Stimulated activated CD8-positive, alpha-beta memory T cell treated with anti-CD3 and anti-CD28 coated beads, Interleukin-2, amount 100 ng/mL, for 1 hour (primary cell): Measurements from ENCODE around the gene FSTL4.

Source experiments
- DNase-seq, 2 donors: peaks; one replicate each; pipeline ENCODE4 v3.0.0-alpha.2; 2020; ENCODE audit warnings: low read depth in 2 of 2

The FSTL4 gene

DNA sequence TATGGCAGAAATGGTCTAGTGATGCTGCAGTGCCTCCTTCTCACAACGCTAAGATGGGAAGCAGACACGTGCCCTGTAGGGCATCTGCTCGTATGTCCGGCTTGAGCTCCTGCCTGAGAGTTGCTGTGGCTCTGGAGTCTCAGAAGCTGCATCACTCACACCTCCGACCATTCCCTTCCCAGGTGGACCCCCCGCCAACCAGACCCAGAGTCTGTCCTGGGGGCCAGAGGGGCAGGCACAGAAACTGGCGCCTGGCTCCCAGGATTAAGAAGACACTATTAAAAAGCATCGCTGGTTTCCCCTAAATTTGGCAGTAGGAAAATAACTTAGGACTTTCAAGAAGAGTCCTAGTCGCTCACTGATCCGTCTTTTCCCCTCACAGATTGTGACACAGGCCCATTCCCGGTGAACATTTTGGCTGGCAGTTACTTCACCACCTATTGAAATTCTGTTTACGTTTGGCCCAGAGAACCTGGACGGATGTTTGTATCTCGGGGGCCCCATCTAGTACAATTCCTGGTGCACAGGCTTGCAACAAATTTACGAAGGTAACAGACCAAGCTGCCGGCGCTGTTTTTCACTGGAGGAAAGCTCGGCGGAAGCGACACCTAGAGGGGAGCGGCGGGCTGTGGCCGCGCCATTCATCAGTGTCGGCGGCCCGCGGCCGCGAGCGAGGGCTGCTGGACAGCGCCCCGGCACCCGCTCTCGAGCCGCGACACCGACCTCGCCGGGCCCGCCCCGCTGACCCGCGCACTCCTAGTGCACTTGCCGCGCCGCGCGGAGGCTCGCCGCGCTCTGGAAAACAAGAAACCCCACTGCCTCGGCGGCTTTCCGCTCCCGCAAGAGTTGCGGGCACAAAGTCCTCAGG is 1.6 kb downstream of the FSTL4 start:
- DNase-seq: no peak

DNA sequence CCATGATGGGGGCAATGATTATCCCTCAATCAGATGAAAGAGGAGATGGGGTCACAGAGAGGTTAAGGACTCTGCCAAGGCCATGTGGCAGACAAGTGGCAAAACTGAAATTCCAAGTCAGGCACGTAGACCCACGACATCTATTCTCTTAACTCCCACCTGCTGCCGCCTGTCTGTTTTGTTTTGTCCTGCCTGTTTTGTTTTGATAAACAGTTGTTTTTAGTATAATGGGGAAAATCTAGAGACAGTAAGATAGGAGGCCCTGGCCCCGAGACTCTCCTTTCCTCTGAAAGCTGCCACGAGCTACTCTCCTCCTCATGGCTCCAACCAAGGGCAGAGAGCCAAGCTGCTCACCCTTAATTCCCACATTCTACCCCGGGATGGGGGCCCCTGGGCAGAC is 4.9 kb downstream of the FSTL4 start:
- no peak for DNase-seq

DNA sequence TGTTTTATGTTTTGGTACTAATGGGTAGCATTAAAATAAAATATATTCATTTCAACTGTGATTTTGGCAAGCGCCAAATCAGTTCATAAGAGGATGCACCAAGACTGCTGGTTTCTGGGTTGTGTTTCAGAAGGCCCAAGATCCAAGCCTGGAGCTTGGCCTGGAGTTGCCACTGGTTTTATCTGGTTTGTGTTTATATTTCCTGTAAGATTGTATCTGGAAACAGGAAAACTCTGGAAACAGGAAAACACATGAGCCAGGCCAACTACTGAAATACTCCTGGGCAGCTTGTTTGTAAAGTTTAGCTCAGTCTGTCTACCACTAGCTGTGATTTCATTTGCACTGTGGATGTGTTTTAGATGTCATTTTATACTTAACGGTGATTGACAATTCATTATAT is 5.5 kb downstream of the FSTL4 start:
- no peak for DNase-seq

DNA sequence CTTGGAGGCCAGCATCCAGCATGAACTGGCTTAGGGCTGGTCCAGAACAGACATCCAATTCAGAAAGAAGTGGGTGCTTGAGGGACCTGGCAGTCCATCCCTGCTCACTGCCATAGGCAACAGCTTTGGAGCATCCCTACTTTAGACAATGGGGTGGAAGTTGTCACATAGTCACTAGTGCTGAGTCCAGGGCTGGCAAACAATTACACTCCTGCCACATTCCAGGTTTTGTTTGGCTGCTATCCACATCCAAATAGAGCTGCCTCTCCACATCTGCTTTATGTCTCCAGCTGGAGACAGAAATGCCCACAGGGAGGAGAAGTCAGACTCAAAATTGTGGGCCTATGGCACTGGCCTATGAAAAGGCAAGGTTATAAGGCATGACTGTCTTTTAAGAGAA is 7.0 kb downstream of the FSTL4 start:
- DNase-seq: no peak

DNA sequence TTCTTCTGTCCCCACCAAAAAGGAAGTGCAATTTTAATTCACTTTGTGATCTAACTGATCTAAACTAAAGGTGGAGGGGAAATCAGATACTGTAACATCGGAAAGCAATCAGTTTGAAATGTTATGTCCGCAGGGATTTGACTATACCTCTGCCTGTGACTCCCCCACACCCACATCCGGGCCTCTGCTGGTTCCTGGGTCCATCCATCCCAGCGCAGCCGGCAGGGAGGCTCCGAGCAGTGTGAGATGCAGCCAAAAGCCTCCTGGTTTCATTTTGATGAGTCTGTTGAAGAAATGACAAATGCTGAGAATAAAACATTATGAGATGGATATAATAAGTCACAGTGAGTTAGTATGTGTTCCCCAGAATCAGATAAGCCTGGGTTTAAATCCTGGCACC is 8.6 kb downstream of the FSTL4 start:
- DNase-seq: no peak

DNA sequence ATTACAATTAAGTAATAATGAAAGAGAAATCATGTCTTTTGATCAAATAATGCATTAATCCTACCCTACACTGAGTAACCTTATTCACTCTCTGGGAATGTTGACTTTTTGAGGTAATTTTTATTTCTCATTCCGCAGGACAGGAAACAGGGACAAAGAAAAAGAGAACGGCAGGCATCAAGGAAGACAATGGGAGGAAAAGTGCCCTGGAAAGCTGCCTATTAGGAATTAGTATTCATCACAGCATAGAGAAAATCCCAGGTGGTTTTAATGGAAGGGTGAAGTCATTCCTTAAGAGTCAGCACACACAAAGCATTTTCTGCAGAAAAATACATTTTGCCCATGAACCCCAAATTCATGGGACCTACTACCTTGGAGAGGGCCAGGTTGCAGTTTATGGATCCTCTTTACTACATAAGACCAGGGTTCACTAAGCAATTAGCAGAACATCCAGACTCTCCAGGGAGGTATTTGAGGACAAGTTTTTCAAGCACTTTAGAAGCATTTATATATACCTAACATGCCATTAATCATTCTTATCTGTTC is 9.4 kb downstream of the FSTL4 start:
- no peak for DNase-seq

DNA sequence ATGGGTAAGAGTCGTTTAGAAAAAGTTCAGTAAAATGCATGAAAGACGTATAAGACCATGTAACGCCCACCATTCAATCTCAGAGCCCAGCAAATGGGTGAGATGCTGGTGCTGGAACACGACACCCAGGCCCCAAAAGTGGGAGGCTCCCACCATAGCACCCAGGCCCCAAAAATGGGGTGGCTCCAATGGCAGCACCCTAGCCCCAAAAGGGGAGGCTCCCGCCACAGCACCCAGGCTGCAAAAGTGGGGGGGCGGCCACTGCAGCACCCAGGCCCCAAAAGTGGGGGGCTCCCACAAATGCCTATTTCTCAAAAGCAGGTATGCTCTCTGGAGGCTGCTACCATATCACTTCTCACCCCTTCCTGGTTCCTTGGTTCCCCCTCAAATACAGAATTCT is 12.7 kb downstream of the FSTL4 start:
- DNase-seq: no peak

DNA sequence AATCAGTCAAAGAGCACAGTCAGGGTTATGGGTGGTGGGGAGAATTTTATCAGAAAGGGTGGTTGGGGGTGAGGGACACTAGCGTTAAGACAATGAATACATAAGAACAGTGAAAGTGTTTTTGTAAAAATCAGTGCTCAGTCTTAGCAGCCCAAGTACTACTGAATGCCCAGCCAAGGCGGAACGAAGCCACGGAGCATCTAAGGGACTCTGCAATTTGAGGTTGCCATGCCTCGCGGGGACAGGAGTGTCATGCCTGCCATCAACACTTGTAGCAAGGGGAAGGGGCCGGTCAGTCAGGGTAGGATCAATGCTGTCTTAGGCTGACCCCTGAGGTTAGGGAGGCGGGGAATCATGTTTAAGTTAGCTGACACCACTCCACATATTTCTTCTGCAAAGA is 13.3 kb downstream of the FSTL4 start:
- DNase-seq: no peak

DNA sequence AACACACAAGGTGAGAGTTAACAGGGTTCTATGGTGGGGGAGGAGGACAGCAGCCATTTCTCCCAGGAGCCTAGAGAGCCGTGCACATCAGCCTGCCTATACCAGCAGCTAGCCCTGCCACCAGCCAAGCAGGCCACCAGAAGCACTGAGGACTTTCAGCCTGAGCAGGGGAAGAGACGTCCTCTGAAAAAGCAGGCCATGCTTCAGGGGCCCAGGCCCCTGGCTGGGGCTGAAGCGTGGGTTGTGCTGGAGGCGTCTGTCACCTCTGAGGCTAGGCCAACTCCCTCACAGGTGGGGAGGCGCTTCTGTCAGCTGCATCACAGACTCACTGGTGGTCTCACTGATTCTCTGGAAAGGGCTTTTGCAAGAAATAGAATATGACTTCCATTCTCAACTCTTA is 16.3 kb downstream of the FSTL4 start:
- DNase-seq: no peak

DNA sequence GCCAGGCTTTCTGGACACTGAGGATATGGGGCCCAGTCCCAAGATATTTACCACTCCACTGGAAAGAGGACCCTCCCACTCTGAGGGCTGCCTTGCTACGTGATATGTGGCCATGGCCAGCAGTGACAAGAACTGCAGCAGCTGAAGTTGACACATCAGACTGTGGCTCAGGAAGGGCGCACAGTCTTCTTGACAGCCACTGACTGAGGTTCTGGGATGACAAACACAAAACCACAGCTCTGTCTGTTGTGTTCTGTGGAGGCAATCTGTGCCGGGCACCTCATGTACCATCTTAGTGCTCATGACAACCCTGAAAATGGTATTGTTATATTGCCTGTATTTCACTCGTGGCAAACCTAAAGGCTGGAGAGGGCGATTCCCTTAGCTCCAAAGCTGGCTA is 16.9 kb downstream of the FSTL4 start:
- DNase-seq: no peak

DNA sequence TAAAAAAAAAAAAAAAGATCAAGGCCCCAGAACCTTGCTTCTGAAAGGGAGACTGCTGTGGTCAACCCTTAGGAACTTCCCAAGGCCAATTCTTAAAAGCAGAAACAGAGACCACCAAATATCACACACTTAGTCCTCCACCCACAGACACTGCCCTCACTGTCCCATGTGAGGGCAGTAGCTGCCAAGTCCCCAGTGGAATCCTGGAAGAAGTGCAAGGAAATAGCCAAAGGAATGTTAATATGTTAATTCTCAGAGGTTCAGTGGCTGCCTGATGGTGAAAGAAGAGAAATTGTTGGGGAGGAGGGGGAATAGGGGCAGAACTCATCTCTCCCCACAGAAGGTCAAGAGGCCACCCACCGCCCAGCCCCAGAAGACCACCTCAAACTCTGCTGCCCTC is 23.1 kb downstream of the FSTL4 start:
- no peak for DNase-seq

DNA sequence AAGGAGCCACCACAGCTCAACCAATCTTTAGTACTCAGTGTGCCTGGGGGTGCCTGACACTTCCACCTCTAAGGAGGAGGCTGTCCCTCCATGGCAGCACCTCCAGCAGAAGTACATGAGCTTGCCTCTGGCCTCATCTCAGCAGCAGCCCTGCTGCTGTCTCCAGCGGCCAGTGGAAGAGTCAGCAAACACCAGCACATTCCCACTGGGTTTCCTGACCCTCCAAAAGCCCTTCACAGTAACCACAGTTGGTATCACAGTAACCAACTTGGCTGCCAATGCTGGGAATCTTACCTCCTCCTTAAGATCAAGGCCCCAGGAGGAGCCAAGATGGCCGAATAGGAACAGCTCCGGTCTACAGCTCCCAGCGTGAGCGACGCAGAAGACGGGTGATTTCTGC is 29.4 kb downstream of the FSTL4 start:
- DNase-seq: no peak

DNA sequence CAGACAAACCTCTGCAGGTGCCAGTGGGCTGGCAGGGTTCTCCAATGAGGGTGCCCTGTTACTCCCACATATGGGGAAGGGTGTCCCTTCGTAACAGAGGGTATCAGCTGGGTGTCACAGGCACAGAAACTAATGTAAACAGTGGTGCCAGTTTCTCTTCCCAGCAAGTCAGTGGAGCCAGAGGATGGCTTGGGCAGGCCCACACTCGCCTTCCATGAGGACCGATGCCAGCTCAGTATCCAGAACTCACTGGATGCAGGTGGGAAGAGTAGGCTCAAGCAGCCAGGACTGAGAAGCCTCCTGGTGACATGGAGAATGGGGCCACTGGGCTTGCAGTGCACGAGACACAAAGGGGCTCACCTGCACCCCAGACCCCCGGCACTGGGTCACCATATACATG is 30.4 kb downstream of the FSTL4 start:
- DNase-seq: no peak

DNA sequence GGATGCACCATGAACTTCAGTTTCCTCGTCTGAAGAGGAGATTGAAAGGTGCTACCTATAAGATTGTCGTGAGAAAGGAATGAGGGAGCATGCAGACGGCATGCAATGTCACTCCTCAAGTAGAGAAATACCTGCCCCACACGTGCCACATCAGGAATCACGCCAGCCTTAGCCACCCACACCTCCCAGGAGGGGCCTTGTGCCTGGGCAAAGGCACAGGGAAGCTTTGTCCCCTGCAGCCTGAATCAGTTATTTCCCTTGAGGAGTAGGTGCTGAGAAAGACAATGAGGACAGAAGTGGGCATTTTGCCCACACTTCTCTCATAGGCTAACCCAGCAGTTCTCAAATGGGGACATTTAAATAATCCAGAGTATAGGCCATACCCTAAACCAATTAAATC is 31.0 kb downstream of the FSTL4 start:
- DNase-seq: no peak

DNA sequence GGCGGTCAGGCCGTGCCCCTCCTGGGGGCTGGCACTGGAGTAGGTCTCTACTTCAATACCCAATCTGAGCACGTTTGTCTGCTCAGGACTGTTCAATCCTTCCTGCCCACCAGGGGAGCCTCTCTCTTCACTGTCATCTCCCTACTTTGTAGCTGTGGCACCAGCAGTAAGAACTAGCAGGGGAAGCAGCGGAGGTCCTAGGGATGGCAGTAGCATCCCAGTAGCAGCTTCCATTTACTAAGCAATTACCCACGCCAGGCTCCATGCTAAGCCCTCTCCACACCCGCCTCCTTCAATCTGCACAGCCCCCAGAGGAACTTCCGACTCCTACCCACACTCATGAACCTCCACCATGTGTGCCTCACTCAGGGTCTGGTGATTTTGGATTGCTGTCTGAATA is 31.7 kb downstream of the FSTL4 start:
- no peak for DNase-seq

DNA sequence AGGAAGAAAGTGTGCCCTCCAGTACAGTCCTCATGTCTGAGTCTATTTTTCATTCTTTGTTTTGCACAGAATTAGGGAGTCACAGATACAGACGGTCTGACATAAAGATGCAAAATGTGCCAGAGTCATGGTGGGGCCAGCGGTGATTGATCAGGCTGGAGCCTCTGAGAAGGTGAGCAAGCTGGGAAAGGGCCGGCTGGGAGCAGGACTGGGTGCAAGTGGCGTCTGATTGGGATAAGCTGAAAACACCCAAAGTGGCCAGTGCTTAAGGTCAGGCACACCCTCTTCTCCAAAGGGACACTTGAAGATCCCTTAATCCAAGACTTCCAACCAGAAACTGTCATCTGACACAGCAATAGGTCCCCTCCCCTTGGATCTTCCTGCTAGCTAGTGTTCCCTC is 32.6 kb downstream of the FSTL4 start:
- no peak for DNase-seq

DNA sequence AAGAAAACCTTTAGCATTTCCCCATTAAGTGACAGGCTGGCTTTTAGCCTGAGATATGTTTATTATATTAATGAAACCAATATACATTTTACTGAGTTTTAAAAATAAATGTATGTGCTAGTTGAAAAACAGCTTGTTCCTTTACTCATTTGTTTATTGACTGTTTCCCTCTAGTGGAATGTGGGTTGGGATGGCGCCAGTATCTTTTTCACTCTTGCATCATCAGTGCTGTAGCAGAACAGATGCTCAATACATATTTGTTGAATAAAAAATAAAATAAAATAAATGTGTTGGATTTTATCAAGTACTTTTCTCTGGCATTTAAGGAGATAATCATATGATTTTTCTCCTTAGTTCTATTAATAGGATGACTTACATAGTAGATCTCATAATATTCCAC is 43.0 kb downstream of the FSTL4 start:
- no peak for DNase-seq

DNA sequence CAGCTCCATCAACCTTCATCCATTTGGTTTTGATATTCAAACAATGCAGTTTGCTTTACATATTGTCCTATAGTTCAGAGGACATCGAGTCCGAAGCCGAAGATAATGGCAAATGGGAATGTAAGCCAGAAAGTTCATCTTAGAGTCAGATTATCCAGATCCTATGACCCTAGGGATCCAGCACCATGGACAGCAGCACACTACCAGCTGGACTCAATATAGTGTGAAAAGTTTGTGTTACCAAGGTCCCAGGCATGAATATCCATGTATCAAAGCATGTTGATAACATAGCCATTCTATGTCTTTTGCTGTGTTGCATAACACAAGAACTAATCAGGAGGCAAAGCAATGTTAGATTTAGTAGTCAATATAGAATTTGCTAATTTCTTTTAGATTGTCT is 46.3 kb downstream of the FSTL4 start:
- DNase-seq: no peak

DNA sequence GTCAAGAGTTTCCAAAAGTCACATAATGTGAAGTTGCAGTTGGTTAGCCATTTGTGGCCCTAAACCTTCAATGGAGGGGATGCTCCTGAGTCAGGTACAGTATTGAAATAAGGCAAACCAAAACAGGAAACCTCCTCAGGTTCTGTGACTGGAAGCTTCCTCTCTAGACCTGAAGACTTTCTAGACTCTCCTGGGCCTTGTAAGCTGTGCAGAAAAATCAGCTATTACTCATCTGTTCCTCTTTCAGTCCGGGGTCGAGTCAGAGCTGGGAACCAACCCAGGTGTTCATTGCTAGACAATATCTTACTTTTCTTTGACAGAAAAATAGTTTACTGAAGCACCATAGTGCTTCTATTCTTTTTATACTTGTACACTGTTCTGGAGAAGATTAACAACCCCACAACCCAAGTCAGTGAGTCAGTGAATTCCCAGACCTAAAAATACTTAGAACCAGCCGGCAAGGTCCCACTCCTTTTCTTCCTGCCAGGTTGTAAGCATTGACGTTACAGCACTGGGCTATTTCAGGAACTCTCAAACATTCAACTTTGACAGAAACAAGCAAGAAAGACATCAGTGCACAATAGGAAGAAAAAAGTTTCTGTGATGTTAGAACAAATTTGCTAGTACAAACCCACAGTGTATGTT is 47.3 kb downstream of the FSTL4 start:
- DNase-seq: no peak

DNA sequence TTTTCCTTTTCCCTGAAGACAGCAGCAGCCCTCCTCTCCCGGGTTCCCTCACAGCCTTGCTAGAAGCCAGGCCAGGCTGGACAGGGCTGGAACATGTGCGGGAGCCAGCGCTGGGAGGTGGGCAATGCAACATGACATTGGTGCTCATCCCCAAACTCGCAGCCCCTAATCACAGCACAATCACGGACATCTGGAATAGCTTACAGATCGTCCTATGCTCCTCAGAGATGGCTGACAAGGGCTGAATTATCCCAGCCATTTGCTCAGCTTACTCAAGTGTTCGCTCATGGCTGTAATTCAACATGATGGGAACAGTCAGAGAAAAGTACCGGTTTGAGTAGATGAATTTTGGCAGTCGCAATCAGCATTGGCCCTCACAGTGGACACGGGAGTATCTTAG is 49.8 kb downstream of the FSTL4 start:
- no peak for DNase-seq

DNA sequence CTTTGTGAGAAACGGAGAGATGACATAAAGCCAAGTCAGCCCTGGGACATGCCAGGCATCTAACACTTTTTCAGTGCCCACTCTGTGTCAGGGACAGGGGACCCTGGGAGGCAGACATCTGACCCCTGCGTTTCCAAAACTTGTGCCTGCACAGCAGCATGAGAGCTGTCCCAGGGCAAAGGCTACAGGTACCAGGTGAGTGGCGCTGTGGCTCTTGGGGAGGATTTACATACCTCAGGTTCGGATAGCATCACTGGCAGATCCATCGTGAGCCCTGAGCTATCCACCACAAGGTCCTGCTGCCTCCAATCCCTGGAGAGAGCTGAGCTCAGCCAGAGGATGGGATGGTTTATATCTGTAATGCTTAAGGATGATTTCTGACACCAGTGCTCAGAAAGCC is 52.4 kb downstream of the FSTL4 start:
- DNase-seq: no peak

DNA sequence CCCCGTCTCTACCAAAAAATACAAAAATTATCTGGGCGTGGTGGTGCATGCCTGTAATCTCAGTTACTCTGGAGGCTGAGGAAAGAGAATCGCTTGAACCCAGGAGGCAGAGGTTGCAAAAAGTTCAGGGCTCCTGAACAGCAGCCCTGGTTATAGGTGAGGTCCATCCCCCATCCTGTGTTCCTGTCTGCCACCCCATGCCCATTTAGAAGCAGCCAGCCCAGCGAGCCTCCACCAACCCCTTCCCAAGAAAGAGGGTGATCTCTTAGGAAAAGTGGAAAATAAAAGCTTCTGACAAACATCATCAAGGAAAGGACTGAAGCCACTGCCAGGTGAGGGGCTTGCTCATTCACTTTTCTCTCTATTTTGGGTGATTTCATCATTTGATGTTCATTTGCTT is 55.8 kb downstream of the FSTL4 start:
- no peak for DNase-seq

DNA sequence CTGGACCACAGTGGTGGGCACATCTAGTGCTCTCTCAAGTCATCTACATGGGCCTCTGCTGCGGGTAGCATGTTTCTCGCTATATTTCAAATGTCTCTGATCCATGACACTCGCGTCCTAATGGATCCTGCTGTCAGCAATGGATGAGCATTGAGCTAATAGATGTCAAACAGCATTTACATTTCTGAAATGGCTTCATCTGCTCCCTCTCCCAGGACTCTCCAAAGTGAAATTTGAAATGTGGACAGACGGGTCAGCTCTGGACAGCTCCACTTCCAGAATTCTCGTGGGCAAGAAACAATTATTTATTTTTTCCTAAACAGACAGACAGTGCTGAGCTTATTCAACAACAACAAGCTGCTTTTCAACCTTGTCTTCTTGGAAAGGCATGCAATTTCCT is 58.1 kb downstream of the FSTL4 start:
- no peak for DNase-seq
